Thyroid gland (tissue), 4 donors: ENCODE results near the gene DLG2.

Experiments
- POLR2A ChIP-seq, 2 donors: fragments of 450-650 bp; IDR thresholded peaks; one replicate each; pipeline ENCODE4 v1.6.1; 2017; ENCODE audit warnings: antibody characterized with exemption in 2 of 2, mild to moderate bottlenecking in 2 of 2, moderate library complexity in 1 of 2
- TF ChIP-seq, protein P1 (sequence below), 6 experiments: fragments of 200-600 bp in 3 of 6; fragments of 450-650 bp in 3 of 6; sonication (generic) in 3 of 6; IDR thresholded peaks; one replicate each; pipeline ENCODE4 v1.5.1; 2016 to 2019; ENCODE audit warnings: antibody characterized with exemption in 6 of 6, mild to moderate bottlenecking in 2 of 6, inconsistent platforms in 1 of 6, moderate library complexity in 1 of 6

DNA sequence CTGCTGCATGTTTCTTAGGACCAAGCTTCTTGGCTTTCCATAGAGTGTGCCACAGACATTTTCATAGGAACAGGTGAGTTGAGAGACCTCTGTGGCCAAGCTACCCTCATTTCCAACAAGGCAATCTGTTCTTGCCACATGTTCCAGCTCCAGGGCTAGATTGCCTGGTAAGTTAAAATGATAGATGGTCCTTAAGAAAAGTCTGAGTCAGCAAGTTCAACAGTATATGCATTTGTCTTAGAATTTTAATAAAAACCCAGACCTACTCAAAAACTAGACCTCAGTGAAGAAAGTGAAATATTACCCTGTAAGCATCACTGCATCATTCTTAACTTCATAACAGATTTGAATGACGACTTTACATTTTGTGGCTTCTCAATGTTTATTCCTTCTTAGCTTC, 1123.6 kb downstream of the DLG2 start:
- no peak for TF ChIP-seq POLR2A (IDR thresholded peaks at IDR 0.05)
- TF ChIP-seq, protein P1, sequence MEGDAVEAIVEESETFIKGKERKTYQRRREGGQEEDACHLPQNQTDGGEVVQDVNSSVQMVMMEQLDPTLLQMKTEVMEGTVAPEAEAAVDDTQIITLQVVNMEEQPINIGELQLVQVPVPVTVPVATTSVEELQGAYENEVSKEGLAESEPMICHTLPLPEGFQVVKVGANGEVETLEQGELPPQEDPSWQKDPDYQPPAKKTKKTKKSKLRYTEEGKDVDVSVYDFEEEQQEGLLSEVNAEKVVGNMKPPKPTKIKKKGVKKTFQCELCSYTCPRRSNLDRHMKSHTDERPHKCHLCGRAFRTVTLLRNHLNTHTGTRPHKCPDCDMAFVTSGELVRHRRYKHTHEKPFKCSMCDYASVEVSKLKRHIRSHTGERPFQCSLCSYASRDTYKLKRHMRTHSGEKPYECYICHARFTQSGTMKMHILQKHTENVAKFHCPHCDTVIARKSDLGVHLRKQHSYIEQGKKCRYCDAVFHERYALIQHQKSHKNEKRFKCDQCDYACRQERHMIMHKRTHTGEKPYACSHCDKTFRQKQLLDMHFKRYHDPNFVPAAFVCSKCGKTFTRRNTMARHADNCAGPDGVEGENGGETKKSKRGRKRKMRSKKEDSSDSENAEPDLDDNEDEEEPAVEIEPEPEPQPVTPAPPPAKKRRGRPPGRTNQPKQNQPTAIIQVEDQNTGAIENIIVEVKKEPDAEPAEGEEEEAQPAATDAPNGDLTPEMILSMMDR (IDR thresholded peaks at IDR 0.05) = no peak
